Hindlimb muscle (tissue), 1 donor: Measurements from ENCODE around the gene OR8B3. TPM values are rescaled to one million over a fixed set of nuclear protein-coding genes. Genes with fewer than 3 reads are reported as not detected.
A peak's percentile ranks its signal among the peaks of the same experiment; 100 is the strongest.
"Not testable (repeated sequence)": the region's sequence is repeated elsewhere in the genome, so short reads cannot be mapped to it uniquely, and the experiment has no call there.

ENCODE experiments used
- DNase-seq: peaks from one replicate; pipeline ENCODE4 v3.0.0-alpha.2; 2013
- polyA plus RNA-seq: library from polyadenylated mRNA; unstranded; fragments of 120-200 nt; gene quantifications from one replicate; pipeline ENCODE4 v1.2.1, GENCODE V29; 2013; ENCODE audit not compliant: insufficient read length

The OR8B3 gene, protein sequence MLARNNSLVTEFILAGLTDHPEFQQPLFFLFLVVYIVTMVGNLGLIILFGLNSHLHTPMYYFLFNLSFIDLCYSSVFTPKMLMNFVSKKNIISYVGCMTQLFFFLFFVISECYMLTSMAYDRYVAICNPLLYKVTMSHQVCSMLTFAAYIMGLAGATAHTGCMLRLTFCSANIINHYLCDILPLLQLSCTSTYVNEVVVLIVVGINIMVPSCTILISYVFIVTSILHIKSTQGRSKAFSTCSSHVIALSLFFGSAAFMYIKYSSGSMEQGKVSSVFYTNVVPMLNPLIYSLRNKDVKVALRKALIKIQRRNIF
- polyA plus RNA-seq: not detected

DNA sequence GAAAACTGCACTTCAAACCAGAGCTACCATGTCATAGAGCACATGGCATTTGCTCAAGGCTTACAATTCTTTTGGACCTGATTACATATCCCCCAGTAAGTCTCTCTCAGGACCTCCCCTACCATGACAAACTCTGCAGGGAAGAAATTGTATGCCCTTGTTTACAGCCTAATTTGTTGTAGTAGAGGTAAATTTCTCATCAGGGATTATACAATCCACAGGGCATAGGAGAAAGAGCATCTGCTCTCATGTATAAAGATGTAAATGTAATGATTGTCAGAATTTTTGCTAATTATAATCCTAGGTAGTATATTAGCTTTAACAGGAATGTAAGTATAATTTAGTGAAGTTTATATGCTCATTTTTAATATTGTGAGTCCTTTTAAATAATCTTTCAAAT is at the start of gene OR8B3:
OR8B3 (minus strand) TSS at position 101 of the 400 bp plus-strand sequence. CDS start 1,673 bp downstream, outside the sequence.
- DNase-seq: no peak

DNA sequence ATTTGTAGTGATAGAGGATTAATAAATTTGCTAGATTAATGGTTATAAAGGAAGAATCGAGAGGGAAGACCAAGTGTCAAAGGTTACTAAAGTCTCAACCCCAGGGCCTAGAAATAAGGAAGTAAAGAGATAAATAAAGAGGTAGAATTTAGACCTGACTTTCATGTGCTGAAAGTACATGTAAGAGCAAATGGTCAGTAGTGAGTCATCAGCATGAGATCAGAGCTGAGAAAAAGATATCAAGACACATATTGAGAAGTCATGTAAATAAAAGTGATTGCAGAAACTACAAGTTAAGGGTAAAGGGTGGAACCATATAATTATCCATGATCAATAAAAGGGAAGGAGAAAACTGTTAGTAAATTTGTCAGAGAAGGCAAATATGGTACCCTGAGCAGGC is 48.1 kb upstream of the OR8B3 start:
- DNase-seq: no peak

DNA sequence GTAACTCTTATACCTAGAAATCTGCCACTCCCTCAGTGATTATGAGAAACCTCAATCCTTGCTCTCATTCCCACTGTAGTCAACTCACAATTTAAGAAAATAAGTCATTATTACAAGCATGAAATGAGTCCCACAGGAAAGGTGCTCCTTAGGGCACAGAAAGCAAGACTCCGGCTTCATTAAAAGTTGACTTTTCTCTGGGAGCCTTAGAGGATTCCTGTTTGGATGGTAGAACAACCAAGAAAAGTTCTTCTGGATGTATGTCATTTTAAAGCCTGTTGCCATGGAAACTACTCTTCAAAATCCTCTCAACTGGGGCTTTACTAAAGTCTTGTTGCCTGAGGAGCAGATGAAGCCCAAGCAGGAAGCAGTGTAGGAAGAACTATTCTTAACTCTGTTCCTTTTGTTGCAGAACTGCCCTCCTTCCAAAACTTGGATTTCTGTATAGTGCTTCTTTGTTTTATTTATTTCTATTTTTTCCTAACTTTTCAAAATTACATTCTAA is 46.9 kb upstream of the OR8B3 start, which contains the start of gene OR8B8:
OR8B8 (minus strand) TSS at position 51 of the 505 bp plus-strand sequence. CDS start 4,611 bp downstream, outside the sequence.
- no peak for DNase-seq

DNA sequence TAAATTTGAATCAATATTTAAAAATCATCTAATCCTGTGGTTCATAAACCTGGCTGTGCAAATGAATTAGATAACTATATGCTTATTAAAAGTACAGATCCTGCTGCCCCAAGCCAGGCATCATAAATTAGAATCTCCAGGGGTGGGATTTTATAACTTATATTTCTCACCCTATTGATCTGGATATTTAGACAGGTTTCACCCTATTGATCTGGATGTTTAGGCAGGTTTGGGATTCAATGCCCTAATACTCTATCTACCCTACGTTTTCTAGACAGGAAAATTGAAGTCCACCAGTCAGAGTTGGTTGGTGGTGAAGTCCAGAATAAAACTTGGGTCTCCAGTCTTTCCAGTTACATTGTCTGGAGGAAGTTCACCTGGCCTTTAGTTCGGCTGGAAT is 44.0 kb upstream of the OR8B3 start:
- DNase-seq: no peak

DNA sequence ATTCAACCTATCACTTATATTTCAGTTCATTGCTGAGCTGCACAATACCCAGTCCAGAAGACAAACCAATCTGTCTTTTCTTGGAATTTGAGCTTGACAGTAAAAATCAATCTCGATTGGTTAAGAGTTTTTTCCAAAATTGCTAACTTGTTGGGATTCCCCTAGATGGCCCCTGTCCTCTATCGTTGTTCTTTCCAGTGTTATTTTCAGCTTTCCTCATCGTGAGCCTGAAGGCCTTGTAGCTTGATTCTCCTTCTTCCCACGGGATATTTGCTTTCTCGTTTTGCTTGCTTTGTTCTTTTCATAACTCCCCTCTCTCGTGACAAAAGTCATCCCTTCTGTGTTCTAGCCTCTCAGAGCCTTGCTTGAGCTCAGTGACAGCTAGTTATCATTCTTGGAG is 43.6 kb upstream of the OR8B3 start:
- peak; percentile 11 for DNase-seq

DNA sequence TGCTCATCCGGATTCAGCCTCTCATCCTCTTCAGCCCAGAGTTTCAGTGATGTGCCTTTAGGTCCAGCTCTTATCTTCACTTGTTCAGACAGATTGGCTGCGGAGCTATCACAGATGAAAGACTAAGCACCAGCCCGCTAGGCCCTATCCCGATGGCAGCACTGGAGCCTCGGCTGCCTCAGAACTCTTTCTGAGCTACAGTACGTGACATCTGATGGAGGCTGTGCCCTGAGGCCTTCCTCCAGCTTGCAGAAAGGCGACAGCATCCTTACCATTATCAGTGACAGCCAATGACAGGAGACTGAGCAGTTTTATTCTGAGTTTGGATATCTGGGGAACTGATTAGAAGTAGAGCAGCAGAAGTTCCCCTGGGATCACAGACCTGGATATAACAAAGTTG is 42.7 kb upstream of the OR8B3 start:
- DNase-seq: no peak

DNA sequence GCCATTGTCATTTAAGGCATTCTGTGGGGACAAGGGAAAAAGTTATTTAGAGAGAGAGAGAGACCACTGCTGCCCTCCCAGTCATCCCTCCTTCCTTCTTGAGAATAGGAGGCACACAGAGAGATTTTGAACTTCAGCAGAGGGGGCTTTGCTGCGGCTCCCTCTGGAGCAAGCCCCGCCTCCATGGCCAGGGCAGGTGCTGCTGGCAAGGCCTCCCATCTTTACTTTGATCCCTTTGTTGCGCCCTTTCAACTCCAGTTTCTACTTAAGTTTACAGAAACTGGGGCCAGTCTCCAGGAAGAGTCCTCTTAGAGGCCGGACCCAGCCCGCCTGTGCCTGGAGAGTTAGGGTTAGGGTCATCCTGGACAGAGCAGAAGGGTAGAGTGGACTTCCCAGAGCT is 42.3 kb upstream of the OR8B3 start:
- no peak for DNase-seq

DNA sequence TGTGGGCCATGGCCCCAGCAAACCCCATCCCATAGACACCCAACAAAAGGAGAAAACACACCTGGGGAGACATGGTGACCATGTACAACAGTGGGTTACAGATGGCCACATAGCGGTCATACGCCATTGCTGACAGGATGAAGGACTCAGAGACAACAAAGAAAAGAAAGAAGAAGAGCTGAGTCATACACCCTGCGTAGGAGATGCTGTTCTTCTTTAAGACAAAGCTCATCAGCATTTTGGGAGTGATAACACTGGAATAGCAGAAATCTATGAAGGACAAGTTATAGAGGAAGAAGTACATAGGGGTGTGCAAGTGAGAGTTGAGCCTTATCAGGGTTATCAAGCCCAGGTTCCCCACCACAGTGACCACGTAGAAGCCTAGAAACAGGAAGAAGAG is 41.8 kb upstream of the OR8B3 start:
- DNase-seq: no peak

DNA sequence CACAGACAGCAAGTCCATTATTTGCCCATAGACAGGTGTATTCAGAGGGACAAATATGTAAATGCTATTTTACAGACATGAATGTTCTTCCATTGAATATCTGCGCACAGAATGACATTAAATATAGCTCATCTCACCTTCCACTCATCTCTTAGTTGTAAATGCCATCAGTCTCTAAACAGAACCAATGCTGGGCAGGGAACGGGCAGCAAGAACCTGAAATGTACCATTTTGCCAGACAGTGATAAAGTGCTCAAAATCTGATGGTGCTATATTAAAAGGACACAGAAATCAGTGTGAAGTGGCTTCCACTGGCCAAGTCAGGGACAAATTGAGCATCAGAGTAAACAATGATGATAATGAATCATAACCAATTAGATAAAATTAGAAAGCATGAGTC is 35.9 kb upstream of the OR8B3 start:
- no peak for DNase-seq

DNA sequence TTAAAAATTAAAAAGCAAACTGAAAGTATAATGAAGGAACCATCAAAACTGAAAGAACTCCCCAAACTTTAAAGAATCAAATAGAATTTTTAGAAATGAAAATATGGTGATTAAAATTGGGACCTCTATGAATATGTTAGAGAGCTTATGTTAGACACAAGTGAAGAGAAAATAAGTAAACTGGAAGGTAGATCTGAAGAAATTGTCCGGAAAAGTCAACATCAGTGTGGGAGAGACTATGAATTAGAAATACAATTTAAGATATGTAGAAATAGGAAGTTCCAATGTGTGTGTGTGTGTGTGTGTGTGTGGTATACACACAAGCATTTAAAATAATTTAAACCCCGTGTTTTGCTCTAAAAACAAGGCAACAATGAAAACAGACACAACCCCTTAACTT is 30.8 kb upstream of the OR8B3 start:
- DNase-seq: no peak

DNA sequence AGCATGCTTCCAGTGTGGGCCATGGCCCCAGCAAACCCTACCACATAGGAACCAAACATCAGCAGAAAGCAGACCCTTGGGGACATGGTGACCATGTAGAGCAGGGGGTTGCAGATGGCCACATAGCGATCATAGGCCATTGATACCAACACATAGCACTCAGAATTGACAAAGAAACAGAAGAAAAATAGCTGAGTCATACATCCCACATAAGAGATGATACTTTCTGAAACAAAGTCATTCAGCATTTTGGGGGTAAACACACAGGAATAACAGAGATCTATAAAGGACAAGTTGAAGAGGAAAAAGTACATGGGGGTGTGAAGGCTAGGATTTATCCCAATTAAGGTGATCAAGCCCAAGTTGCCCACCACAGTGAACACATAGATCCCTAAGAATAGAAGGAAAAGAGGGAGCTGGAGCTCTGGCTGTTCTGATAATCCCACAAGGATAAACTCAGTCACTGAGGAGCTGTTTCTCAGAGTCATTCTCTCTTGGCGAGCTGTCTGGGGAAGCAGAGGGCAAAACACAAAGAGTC is 25.6 kb upstream of the OR8B3 start, which contains the start of gene OR8B4:
OR8B4 (minus strand) TSS at position 488 of the 538 bp plus-strand sequence; CDS start at position 488, 0 bp downstream.
- DNase-seq: no peak

DNA sequence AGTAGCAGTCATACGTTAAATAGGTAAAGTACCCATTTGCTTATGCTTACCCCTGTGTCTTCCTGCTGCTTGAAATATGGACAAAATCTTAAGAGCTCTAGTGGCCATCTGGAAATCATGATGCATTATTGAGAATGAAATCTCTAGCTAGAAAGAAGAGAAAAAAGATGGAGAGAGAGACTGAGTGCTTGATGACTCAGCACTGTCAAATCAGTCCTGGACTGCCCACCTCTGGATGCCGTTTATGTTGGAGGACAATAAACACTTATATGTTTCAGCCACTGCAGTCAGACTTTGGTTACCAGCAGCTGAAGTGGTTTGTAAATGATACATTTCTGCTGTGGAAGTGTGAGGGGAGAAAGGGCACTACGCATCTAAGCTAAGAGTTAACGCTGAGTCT is 22.2 kb upstream of the OR8B3 start:
- no peak for DNase-seq

DNA sequence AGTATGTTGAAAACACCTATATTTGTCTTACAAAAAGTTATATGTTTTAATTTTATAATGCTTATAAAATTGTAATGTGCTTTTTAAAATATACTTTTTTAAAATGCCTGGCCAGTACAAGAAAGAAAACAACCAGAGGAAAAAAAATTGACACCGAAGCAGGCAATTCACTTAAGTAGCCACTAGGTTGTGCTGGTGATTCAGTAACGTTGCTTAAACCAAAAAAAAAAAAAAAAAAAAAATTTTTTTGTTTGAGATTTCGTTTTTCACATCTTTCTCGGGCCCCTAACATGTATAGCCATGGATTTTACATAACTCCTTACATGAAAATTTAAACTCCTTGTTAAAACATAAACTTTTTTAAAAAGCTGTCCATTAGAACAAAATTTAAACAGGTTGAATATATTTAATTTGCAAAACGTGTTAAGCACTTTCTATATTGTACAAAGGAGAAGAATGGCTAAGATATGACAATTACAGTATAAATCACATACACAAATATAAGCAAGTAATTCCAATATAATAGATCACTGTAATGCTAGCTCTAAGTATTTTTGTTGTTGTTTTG is 16.6 kb upstream of the OR8B3 start:
- no peak for DNase-seq

DNA sequence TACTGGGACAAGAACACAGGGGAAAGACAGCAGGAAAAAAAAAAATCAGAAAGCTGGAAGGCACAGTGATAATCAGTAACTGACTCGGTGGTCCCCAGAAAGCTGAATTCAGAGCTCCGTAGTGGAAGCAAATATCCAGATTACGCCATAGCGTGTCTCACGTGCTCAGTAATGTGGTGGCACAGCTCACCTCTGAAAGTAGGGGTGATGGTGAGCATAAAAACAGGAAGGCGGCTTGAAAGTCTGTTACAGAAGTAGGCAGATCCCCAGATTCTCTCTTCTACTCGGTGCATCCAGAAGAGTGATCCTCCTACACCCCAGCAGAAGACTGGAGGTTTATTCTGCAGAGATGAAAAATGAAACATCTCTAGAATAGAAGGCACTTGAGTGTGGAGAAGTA is 11.1 kb upstream of the OR8B3 start:
- no peak for DNase-seq

DNA sequence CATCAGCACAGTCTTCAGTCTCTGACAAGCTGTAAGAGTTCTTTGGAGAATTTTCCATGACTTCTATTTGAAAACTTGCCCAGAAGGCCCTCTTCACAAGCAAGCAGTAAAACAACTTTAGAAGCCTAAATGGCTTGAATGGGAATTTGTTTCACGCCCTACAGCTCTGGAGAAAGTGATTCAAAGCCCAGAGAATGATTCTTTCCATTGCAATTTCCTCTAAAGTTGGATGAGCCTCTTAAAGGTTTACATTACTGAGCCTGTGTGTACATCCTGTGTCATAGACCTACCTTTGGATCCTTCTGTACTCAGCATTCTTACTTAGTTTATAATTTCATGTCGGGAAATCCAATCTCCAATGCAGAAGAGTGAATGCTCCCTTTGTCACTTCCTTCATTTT is 6.8 kb upstream of the OR8B3 start:
- peak; percentile 15 for DNase-seq

DNA sequence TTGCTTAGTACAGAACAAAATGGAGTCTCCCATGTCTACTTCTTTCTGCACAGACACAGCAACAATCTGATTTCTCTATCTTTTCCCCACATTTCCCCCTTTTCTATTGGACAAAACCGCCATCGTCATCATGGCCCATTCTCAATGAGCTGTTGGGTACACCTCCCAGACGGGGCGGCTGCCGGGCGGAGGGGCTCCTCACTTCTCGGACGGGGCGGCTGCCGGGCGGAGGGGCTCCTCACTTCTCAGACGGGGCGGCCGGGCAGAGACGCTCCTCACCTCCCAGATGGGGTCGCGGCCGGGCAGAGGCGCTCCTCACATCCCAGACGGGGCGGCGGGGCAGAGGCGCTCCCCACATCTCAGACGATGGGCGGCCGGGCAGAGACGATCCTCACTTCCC is 4.4 kb upstream of the OR8B3 start:
- DNase-seq: not testable (repeated sequence)

DNA sequence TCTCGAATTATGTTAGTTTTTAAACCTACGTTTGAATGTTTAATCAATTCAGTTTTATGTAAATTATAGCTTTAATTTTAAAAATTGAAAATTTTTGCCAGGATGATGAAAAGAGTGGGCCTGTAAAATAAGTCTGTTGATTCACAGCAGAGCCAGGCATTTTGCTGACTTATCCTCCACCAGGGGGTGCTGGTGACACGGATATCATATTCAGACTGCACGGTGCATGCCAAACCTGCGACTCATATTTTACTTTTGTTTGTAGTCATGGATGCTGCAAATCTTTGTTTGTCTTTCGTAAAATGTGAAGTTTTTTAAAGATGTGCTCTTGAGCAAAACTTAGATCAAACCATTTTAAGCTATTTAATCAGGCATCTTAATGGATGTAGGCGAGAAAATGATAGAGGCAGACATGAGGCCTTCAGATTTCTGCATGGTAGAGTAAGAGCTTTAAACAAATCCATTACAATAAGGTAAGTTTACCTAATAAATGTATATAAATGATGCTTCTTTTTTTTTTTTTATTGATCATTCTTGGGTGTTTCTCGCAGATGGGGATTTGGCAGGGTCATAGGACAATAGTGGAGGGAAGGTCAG is 3.6 kb upstream of the OR8B3 start:
- peak; percentile 49 for DNase-seq

DNA sequence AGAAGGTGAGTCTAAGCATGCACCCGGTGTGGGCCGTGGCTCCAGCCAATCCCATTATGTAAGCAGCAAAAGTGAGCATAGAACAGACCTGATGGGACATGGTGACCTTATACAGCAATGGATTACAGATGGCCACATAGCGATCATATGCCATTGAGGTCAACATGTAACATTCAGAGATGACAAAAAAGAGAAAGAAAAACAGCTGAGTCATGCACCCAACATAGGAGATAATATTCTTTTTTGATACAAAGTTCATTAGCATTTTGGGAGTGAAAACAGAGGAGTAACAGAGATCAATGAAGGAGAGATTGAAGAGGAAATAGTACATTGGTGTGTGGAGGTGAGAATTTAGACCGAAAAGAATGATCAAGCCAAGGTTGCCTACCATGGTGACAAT is 2.0 kb downstream of the OR8B3 start:
- DNase-seq: not testable (repeated sequence)

DNA sequence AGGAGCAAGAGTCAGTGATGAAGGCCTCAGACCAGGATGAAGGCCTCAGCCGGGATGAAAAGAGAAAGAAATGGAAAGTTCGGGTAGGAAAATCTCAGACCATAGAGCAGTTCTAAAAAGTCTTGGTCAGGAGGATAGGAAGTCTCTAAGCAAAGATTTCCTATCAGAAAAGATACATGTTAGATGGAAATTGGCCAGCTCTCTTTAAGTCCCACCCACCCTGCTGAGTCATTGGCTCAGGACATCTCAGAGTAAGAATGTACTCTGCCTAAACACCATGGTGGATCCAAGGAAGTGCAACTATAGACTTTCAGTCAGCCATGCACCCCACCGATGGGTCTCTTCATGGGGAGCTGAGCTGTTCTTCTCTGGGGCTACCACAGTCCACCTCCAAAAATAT is 4.4 kb downstream of the OR8B3 start:
- no peak for DNase-seq

DNA sequence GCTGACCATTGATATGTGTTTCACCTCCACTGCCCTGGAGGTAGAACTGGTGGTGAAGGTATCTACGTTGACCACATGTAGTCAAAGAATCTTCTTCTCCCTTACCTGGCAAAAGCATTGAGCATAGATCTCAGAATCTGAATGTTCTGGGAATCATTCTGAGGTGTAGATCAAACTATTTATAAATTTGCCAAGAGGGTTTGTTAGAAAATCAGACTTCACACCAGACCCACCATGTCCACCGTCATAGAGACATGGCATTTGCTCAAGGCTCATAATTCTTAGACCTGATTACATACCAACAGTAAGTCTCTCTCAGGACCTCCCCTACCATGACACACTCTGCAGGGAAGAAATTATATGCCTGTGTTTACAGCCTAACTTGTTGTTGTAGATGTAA is 14.4 kb downstream of the OR8B3 start, which contains the start of gene OR8B2:
OR8B2 (minus strand) TSS at position 101 of the 400 bp plus-strand sequence. CDS start 1,156 bp downstream, outside the sequence.
- DNase-seq: no peak

DNA sequence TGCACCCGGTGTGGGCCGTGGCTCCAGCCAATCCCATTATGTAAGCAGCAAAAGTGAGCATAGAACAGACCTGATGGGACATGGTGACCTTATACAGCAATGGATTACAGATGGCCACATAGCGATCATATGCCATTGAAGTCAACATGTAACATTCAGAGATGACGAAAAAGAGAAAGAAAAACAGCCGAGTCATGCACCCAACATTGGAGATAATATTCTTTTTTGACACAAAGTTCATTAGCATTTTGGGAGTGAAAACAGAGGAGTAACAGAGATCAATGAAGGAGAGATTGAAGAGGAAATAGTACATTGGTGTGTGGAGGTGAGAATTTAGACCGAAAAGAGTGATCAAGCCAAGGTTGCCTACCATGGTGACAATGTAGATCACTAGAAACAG is 16.0 kb downstream of the OR8B3 start:
- not testable (repeated sequence) for DNase-seq

DNA sequence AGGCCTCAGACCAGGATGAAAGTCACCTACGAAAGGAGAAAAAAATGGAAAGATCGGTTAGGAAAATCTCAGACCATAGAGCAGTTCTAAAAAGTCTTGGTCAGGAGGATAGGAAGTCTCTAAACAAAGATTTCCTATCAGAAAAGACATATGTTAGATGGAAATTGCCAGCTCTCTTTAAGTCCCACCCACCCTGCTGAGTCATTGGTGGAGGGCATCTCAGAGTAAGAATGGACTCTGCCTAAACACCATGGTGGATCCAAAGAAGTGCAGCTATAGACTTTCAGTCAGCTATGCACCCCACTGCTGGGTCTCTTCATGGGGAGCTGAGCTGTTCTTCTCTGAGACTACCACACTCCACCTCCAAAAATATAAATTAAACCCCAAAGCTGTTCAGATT is 18.2 kb downstream of the OR8B3 start:
- no peak for DNase-seq

DNA sequence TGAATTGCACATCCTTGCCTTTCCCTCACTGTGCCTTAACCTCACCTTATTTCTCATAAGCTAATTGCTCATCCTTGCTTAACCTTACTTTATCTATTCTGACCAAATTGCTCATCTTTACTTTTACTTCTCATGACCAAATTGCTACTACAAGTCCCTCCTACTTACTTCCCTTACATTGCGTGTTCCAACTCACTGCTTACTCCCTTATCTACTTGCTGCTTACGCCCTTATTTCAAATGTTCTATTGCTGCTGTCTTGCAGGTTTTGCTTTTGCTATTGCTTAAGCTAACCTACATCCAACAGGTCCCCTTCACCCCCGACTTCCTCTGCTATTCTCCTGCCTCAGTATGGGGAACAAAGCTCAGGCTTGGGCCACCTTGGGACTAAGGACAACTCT is 22.5 kb downstream of the OR8B3 start:
- DNase-seq: no peak
